K562 (cell line): ENCODE measurements around the gene SLC30A1. TPM values are rescaled to one million over a fixed set of nuclear protein-coding genes. Genes with fewer than 3 reads are reported as not detected.

ENCODE experiments used
- ATAC-seq: fragments of 200-7000 bp; cut with Tn5 transposase; 3 replicates; pipeline ENCODE4 v1.9.1; 2020; ENCODE audit warnings: moderate library complexity
- BruUV-seq: library from RNA; stranded (reverse); fragments of 400-500 nt; replicated peaks from 2 replicates; lab custom pipeline; 2021; lab: Mats Ljungman, UMichigan
- CTCF ChIA-PET: fragments of 300-600 bp; formaldehyde crosslinking; extraction: SDS; loops from one replicate; lab custom pipeline; 2021; ENCODE audit warnings: low intra/inter-chr PET ratio; lab: Yijun Ruan, JAX
- POLR2A ChIA-PET: fragments of 300-600, 350-650 bp; sonication (Branson Sonifier 250); formaldehyde crosslinking; extraction: SDS; loops from one replicate; lab custom pipeline; 2021; ENCODE audit warnings: antibody characterized with exemption, inconsistent platforms; lab: Yijun Ruan, JAX
- DNase-seq, 4 experiments: peaks; one replicate each; pipeline versions ENCODE4 v3.0.0 to v3.0.0-alpha.2; 2011 to 2018; ENCODE audit warnings: low spot score in 3 of 4, mixed read lengths in 3 of 4; ENCODE audit errors: extremely low read depth in 1 of 4
- FAIRE-seq: peaks from 2 replicates; lab custom pipeline; 2011; peaks lifted over from hg19 to GRCh38; lab: Jason Lieb, UNC
- H2AFZ ChIP-seq: 2 replicates; pipeline ENCODE4 v1.6.0; 2011; ENCODE audit warnings: low read depth, low read length, control low read depth, inconsistent platforms
- H3K27ac ChIP-seq: fragments of 200-600 bp; 3 replicates; pipeline ENCODE4 v1.8.0; 2011; ENCODE audit warnings: low read depth, mild to moderate bottlenecking, control low read depth, inconsistent platforms, low read length, moderate library complexity, mixed read lengths; ENCODE audit errors: extremely low read depth
- H3K27me3 ChIP-seq, 2 experiments: fragments of 300-600 bp in 1 of 2; 2 replicates in 1 of 2; 3 replicates in 1 of 2; pipeline versions ENCODE4 v1.6.0 to v1.8.0; 2011; ENCODE audit warnings: inconsistent platforms in 2 of 2, low read length in 2 of 2, mild to moderate bottlenecking in 1 of 2, mixed read lengths in 1 of 2, moderate library complexity in 1 of 2; ENCODE audit not compliant: control insufficient read depth in 2 of 2, insufficient read depth in 2 of 2
- H3K36me3 ChIP-seq: fragments of 300-600 bp; 3 replicates; pipeline ENCODE4 v1.8.0; 2011; ENCODE audit warnings: mild to moderate bottlenecking, low read length, inconsistent platforms; ENCODE audit not compliant: control insufficient read depth, insufficient read depth
- H3K4me1 ChIP-seq, 2 experiments: fragments of 200-600 bp in 1 of 2; replicated peaks in 1 of 2; 2 replicates in 1 of 2; 3 replicates in 1 of 2; pipeline versions ENCODE4 v1.5.1 to v1.8.0; 2011; ENCODE audit warnings: inconsistent platforms in 2 of 2, low read length in 2 of 2, mild to moderate bottlenecking in 1 of 2, mixed read lengths in 1 of 2, moderate library complexity in 1 of 2; ENCODE audit not compliant: control insufficient read depth in 2 of 2, insufficient read depth in 2 of 2
- H3K4me2 ChIP-seq: 2 replicates; pipeline ENCODE4 v1.6.1; 2011; ENCODE audit warnings: low read length, control low read depth, inconsistent platforms, mixed read lengths; ENCODE audit not compliant: insufficient read depth
- H3K4me3 ChIP-seq: fragments of 200-600 bp; sonication (generic), shearing (Covaris generic); 2 replicates; pipeline ENCODE4 v1.5.1; 2016; ENCODE audit warnings: control low read depth, inconsistent platforms
- H3K79me2 ChIP-seq: fragments of 200-600 bp; 3 replicates; pipeline ENCODE4 v1.8.0; 2011; ENCODE audit warnings: low read length, inconsistent platforms; ENCODE audit not compliant: control insufficient read depth, insufficient read depth
- H3K9ac ChIP-seq, 2 experiments: 2 replicates each; pipeline versions ENCODE4 v1.6.0 to v1.6.1; 2011; ENCODE audit warnings: low read depth in 2 of 2, low read length in 2 of 2, control low read depth in 1 of 2, inconsistent platforms in 1 of 2, mild to moderate bottlenecking in 1 of 2, mixed read lengths in 1 of 2; ENCODE audit not compliant: insufficient read depth in 1 of 2
- H3K9me1 ChIP-seq: one replicate; pipeline ENCODE4 v1.6.0; 2011; ENCODE audit warnings: inconsistent platforms, mild to moderate bottlenecking, low read length, moderate library complexity; ENCODE audit not compliant: control insufficient read depth, insufficient read depth
- H3K9me3 ChIP-seq: replicated peaks from 2 replicates; pipeline ENCODE4 v1.5.1; 2011; ENCODE audit warnings: low read depth, low read length, inconsistent platforms; ENCODE audit not compliant: control insufficient read depth, insufficient read depth
- H4K20me1 ChIP-seq: replicated peaks from 2 replicates; pipeline ENCODE4 v1.6.1; 2011; ENCODE audit warnings: low read length, inconsistent platforms, mixed read lengths; ENCODE audit not compliant: control insufficient read depth, insufficient read depth
- CEBPB ChIP-seq: fragments of 450-650 bp; IDR thresholded peaks from 2 replicates; pipeline ENCODE4 v1.6.1; 2016; ENCODE audit warnings: missing genetic modification characterization, missing compliant biosample characterization
- CEBPG ChIP-seq, 3 experiments: fragments of 200-800 bp in 1 of 3; sonication (Bioruptor generic) in 1 of 3; sonication (generic) in 1 of 3; formaldehyde crosslinking in 1 of 3; IDR thresholded peaks in 2 of 3; conservative IDR thresholded peaks in 1 of 3; 2 replicates each; pipeline versions ENCODE4 v1.6.1 to v1.8.0; 2016 to 2022; ENCODE audit warnings: missing compliant biosample characterization in 2 of 3, missing genetic modification characterization in 2 of 3, mild to moderate bottlenecking in 1 of 3, missing genetic modification reagents in 1 of 3
- ELF2 ChIP-seq: fragments of 250-450 bp; sonication (Bioruptor Pico); IDR thresholded peaks from 2 replicates; pipeline ENCODE4 v1.5.0; 2021; ENCODE audit warnings: mild to moderate bottlenecking
- EP300 ChIP-seq: IDR thresholded peaks from 2 replicates; pipeline ENCODE4 v1.6.1; 2012; ENCODE audit warnings: low read length, improper control_type of control experiment
- HNRNPL ChIP-seq: fragments of 200-400 bp; formaldehyde crosslinking; IDR thresholded peaks from 2 replicates; pipeline ENCODE4 v1.6.1; 2017; ENCODE audit warnings: low read depth, mild to moderate bottlenecking, low read length
- MAFG ChIP-seq: fragments of 450-650 bp; conservative IDR thresholded peaks from 2 replicates; pipeline ENCODE4 v1.6.1; 2016; ENCODE audit warnings: missing genetic modification characterization, missing compliant biosample characterization
- NR2F6 ChIP-seq: fragments of 450-650 bp; formaldehyde crosslinking; IDR thresholded peaks from 2 replicates; pipeline ENCODE4 v1.4.0; 2020; ENCODE audit warnings: mild to moderate bottlenecking
- NR3C1 ChIP-seq: sonication (generic); formaldehyde crosslinking; IDR thresholded peaks from 2 replicates; pipeline ENCODE4 v1.8.1; 2022; ENCODE audit warnings: missing genetic modification reagents
- PML ChIP-seq: IDR thresholded peaks from 2 replicates; pipeline ENCODE4 v1.6.1; 2012; ENCODE audit warnings: low read length, inconsistent platforms
- PYGO2 ChIP-seq: fragments of 450-650 bp; IDR thresholded peaks from 2 replicates; pipeline ENCODE4 v1.6.1; 2016; ENCODE audit warnings: mild to moderate bottlenecking, missing genetic modification characterization, moderate library complexity, missing compliant biosample characterization
- RBBP5 ChIP-seq: fragments of 200-600 bp; sonication (generic); IDR thresholded peaks from 2 replicates; pipeline ENCODE4 v1.6.1; 2012; ENCODE audit warnings: borderline replicate concordance, mild to moderate bottlenecking, low read length, control low read depth, inconsistent platforms; ENCODE audit not compliant: insufficient read depth, poor library complexity, severe bottlenecking
- SMC3 ChIP-seq: conservative IDR thresholded peaks from 2 replicates; pipeline ENCODE4 v1.6.1; 2011; ENCODE audit warnings: low read depth, low read length, improper control_type of control experiment; ENCODE audit not compliant: insufficient read depth
- TBL1XR1 ChIP-seq, 2 experiments: IDR thresholded peaks; 2 replicates each; pipeline ENCODE4 v1.6.1; 2012; ENCODE audit warnings: improper control_type of control experiment in 2 of 2, low read length in 2 of 2, mild to moderate bottlenecking in 1 of 2
- ZNF263 ChIP-seq: sonication (generic); formaldehyde crosslinking; IDR thresholded peaks from 2 replicates; pipeline ENCODE4 v1.8.0; 2022; ENCODE audit warnings: mild to moderate bottlenecking, missing genetic modification reagents, borderline replicate concordance
- WGBS: fragments of 100-300 bp; shearing (Covaris generic); methylation state at CpG from one replicate; pipeline ENCODE4 v1.1.6; 2016; ENCODE audit warnings: low coverage, mixed read lengths; ENCODE audit not compliant: insufficient coverage; ENCODE audit errors: missing lambda C conversion rate; 5-methylcytosine and 5-hydroxymethylcytosine counted together
- in situ Hi-C: fragments of 300-500 bp; cut with MboI; formaldehyde crosslinking; loops from 4 replicates; pipeline ENCODE4 v1.15.0; 2018; ENCODE audit warnings: inconsistent platforms, mixed read lengths
- intact Hi-C: fragments of 100-400 bp; cut with micrococcal nuclease; formaldehyde crosslinking; loops from 2 replicates; pipeline ENCODE4 v1.14.2; 2022
- polyA plus RNA-seq, 8 experiments: library from polyadenylated mRNA; depleted of rRNA in 4 of 8; stranded (reverse) in 5 of 8; unstranded in 3 of 8; fragments of >200 nt; fragmentation: Nextera tagmentation in 2 of 8; fragmentation: Illumina TruSeq in 1 of 8; extraction: Ambion mirVana in 2 of 8; extraction: Trizol in 1 of 8; gene quantifications; 2 replicates each; pipeline versions ENCODE4 v1.2.1 to v1.2.3, GENCODE V29; 2011 to 2014; ENCODE audit warnings: inconsistent platforms in 1 of 8, missing spikeins in 1 of 8
- total RNA-seq, 7 experiments: library from RNA; depleted of rRNA in 6 of 7; stranded (reverse); fragments of >200 nt in 6 of 7; fragmentation: Illumina TruSeq in 2 of 7; extraction: Trizol in 2 of 7; gene quantifications; 2 replicates each; pipeline versions ENCODE4 v1.2.1 to v1.2.3, GENCODE V29; 2011 to 2021; ENCODE audit warnings: low replicate concordance in 1 of 7
- TF ChIP-seq, protein P1 (sequence below): sonication (generic); formaldehyde crosslinking; IDR thresholded peaks from 2 replicates; pipeline ENCODE4 v1.8.0; 2022; ENCODE audit warnings: mild to moderate bottlenecking, missing genetic modification reagents
- TF ChIP-seq, protein P2 (sequence below): fragments of 450-650 bp; conservative IDR thresholded peaks from 2 replicates; pipeline ENCODE4 v1.6.1; 2016; ENCODE audit warnings: missing genetic modification characterization, low read depth, mild to moderate bottlenecking, control low read depth, missing compliant biosample characterization
- TF ChIP-seq, protein P3 (sequence below): fragments of 250-450 bp; sonication (Bioruptor Pico); IDR thresholded peaks from 2 replicates; pipeline ENCODE4 v1.6.1; 2021; ENCODE audit warnings: mild to moderate bottlenecking
- TF ChIP-seq, protein P4 (sequence below): sonication (generic); IDR thresholded peaks from 2 replicates; pipeline ENCODE4 v1.6.1; 2016

SLC30A1 gene
- total and polyA plus RNA-seq, 9 of the 15 experiments (the other 6 are each of a cell fraction or from before 2014, with no cell fraction given) = 4.1 to 14.4 (median 6.6) TPM

DNA sequence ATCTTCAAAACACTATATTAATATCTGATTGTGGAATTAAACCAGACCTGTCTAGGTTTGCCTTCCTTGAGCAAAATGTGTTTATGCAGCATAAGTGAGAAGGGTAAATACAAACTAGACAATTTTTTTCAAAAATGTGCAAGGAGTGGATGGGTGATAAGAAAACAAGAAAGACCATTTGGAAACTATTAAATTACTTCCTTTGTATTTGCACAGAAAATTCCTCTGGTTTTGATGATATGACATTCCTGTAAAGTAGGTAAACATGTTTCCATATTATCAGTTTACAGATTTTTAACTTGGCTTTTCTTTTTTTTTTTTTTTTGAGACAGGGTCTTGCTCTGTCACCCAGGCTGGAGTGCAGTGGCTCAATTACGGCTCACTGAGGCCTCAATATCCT, 24.8 kb upstream of the SLC30A1 start (continued):
- TF ChIP-seq, protein P1, sequence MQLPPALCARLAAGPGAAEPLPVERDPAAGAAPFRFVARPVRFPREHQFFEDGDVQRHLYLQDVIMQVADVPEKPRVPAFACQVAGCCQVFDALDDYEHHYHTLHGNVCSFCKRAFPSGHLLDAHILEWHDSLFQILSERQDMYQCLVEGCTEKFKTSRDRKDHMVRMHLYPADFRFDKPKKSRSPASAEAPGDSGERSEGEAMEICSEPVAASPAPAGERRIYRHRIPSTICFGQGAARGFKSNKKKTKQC (CRISPR knock-in tag) = no peak
- no peak for TF ChIP-seq ZNF263
- 0 out of 2 replicates have a peak, but pooled peaks have one; percentile 10 for TF ChIP-seq MAFG (tag)
- TF ChIP-seq, all 486 proteins: peak for 3

DNA sequence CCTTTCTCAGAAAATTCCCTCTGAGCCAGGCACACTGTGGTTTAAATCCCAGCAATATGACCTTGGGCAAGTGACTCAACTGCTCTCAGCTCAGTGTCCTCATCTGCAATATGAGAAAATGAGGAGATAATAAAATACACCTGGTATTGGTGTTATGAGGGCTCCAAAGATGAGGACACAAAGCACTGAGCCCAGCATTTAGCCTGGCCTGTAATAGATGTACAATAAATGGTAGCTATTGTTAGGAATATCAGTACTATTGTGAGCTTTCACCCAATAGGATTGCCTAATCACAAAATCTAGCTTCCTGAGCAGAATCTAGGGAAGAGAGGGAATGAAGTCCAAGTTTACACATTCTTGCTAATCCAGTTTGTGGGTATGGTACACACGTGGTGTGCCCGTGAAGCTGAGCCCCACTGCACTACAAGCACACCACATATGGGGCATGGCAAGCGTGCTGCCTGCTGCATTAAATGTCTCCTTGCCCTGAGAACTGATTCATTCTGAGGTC, 24.3 kb upstream of the SLC30A1 start:
- ChIA-PET CTCF (no interaction called here), POLR2A (interaction anchor here (0.6 to 4.9 kb wide), 6 partner anchors 11 to 806 kb away, joined by 3 to 31 read pairs (median 5); partner anchors contain the start of gene SLC30A1)
- DNase-seq (no peak), ATAC-seq (no peak), FAIRE-seq (no peak)
- Histone ChIP-seq H4K20me1 (no peaks in the 10 kb centered on the region), H3K4me1 (peaks cover 10 to 26% of the 10 kb centered on the region in 2 experiments; a peak in 4 of 5 replicates), H3K79me2 (peaks cover 31% of the 10 kb centered on the region), H3K9me1 (no peaks in the 10 kb centered on the region), H3K9me3 (no peaks in the 10 kb centered on the region), H2AFZ (no peak overlapping the region), H3K27me3 (no peaks in the 10 kb centered on the region), H3K4me2 (no peak overlapping the region), H3K36me3 (peaks cover 21% of the 10 kb centered on the region), H3K4me3 (no peak overlapping the region), H3K9ac (no peak overlapping the region), H3K27ac (no peak overlapping the region)
- 84% methylated on average over 3 of the region's 3 CpGs for WGBS
- in situ Hi-C loops (no loop called here), intact Hi-C loops (no loop called here)
- BruUV-seq = no TSS peak
- no peak for TF ChIP-seq NR2F6 (CRISPR knock-in tag)
- no peak for TF ChIP-seq EP300
- no peak for TF ChIP-seq SMC3
- no peak for TF ChIP-seq NR3C1 (CRISPR knock-in tag)
- no peak for TF ChIP-seq TBL1XR1 (IDR thresholded peaks at IDR 0.05; ENCODE audit: low read length in 2 of 2)
- TF ChIP-seq CEBPB (tag) = peak; percentile 62
- TF ChIP-seq, protein P2, sequence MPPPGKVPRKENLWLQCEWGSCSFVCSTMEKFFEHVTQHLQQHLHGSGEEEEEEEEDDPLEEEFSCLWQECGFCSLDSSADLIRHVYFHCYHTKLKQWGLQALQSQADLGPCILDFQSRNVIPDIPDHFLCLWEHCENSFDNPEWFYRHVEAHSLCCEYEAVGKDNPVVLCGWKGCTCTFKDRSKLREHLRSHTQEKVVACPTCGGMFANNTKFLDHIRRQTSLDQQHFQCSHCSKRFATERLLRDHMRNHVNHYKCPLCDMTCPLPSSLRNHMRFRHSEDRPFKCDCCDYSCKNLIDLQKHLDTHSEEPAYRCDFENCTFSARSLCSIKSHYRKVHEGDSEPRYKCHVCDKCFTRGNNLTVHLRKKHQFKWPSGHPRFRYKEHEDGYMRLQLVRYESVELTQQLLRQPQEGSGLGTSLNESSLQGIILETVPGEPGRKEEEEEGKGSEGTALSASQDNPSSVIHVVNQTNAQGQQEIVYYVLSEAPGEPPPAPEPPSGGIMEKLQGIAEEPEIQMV = no peak
- no peak for TF ChIP-seq HNRNPL
- TF ChIP-seq PML = no peak
- no peak for TF ChIP-seq ZNF263
- no peak for TF ChIP-seq CEBPG (CRISPR knock-in tag; IDR thresholded peaks at IDR 0.05)
- 0 out of 4 replicates have a peak, but pooled peaks of 1 of the 2 experiments have one; percentile 29 for TF ChIP-seq CEBPG (tag; conservative IDR thresholded peaks at IDR 0.05 in 1 of 2, IDR thresholded peaks at IDR 0.05 in 1 of 2)
- no peak for TF ChIP-seq PYGO2
- TF ChIP-seq, protein P3, sequence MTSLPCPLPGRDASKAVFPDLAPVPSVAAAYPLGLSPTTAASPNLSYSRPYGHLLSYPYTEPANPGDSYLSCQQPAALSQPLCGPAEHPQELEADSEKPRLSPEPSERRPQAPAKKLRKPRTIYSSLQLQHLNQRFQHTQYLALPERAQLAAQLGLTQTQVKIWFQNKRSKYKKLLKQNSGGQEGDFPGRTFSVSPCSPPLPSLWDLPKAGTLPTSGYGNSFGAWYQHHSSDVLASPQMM (CRISPR knock-in tag) = no peak
- TF ChIP-seq RBBP5 = no peak
- TF ChIP-seq, protein P4, sequence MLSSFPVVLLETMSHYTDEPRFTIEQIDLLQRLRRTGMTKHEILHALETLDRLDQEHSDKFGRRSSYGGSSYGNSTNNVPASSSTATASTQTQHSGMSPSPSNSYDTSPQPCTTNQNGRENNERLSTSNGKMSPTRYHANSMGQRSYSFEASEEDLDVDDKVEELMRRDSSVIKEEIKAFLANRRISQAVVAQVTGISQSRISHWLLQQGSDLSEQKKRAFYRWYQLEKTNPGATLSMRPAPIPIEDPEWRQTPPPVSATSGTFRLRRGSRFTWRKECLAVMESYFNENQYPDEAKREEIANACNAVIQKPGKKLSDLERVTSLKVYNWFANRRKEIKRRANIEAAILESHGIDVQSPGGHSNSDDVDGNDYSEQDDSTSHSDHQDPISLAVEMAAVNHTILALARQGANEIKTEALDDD = no peak
- TF ChIP-seq ELF2 (CRISPR knock-in tag) = no peak
